Hepatocyte (in vitro differentiated cells): ENCODE results near the gene CMIP. TPM values are rescaled to one million over a fixed set of nuclear protein-coding genes. Genes with fewer than 3 reads are reported as not detected.

Experiments used
- DNase-seq: peaks from one replicate; pipeline ENCODE4 v3.0.0-alpha.2; 2016; ENCODE audit warnings: low spot score
- H2AFZ ChIP-seq: fragments of 200-600 bp; sonication (generic); 2 replicates; pipeline ENCODE4 v1.6.0; 2016; ENCODE audit warnings: antibody characterized with exemption, mild to moderate bottlenecking
- H3K27ac ChIP-seq: fragments of 200-600 bp; sonication (generic); 2 replicates; pipeline ENCODE4 v1.5.1; 2016; ENCODE audit warnings: mild to moderate bottlenecking
- H3K27me3 ChIP-seq: fragments of 200-600 bp; sonication (generic); 2 replicates; pipeline ENCODE4 v1.6.1; 2016
- H3K36me3 ChIP-seq: fragments of 200-600 bp; sonication (generic); replicated peaks from 2 replicates; pipeline ENCODE4 v1.5.1; 2016; ENCODE audit warnings: low read depth; ENCODE audit not compliant: insufficient read depth
- H3K4me1 ChIP-seq: fragments of 200-600 bp; sonication (generic); 2 replicates; pipeline ENCODE4 v1.5.1; 2016; ENCODE audit warnings: mild to moderate bottlenecking, moderate library complexity; ENCODE audit not compliant: insufficient read depth
- H3K4me2 ChIP-seq: fragments of 200-600 bp; sonication (generic); 2 replicates; pipeline ENCODE4 v1.6.0; 2016
- H3K4me3 ChIP-seq: fragments of 200-600 bp; sonication (generic); 2 replicates; pipeline ENCODE4 v1.5.1; 2016; ENCODE audit warnings: mild to moderate bottlenecking
- H3K79me2 ChIP-seq: fragments of 200-600 bp; sonication (generic); 2 replicates; pipeline ENCODE4 v1.6.0; 2017; ENCODE audit warnings: mild to moderate bottlenecking
- H3K9me2 ChIP-seq: fragments of 200-600 bp; sonication (generic); replicated peaks from 2 replicates; pipeline ENCODE4 v1.6.0; 2017; ENCODE audit warnings: mild to moderate bottlenecking; ENCODE audit not compliant: insufficient read depth
- H3K9me3 ChIP-seq: fragments of 200-600 bp; sonication (generic); 2 replicates; pipeline ENCODE4 v1.5.1; 2016; ENCODE audit warnings: low read depth, mild to moderate bottlenecking
- H4K20me1 ChIP-seq: fragments of 200-600 bp; sonication (generic); 2 replicates; pipeline ENCODE4 v1.6.0; 2016; ENCODE audit warnings: mild to moderate bottlenecking; ENCODE audit not compliant: insufficient read depth, poor library complexity, severe bottlenecking
- EZH2 ChIP-seq: fragments of 200-600 bp; sonication (generic); IDR thresholded peaks from 2 replicates; pipeline ENCODE4 v1.6.1; 2016; ENCODE audit warnings: antibody characterized with exemption, mild to moderate bottlenecking, borderline replicate concordance
- EZH2phosphoT487 ChIP-seq: fragments of 200-600 bp; sonication (generic); IDR thresholded peaks from one replicate; pipeline ENCODE4 v1.6.1; 2018; ENCODE audit warnings: antibody characterized with exemption, mild to moderate bottlenecking, low read depth, moderate library complexity; ENCODE audit not compliant: unreplicated experiment, severe bottlenecking
- WGBS: methylation state at CpG from one replicate; pipeline ENCODE4 v1.1.6; 2016; ENCODE audit warnings: low lambda C conversion rate; ENCODE audit errors: missing lambda C conversion rate; 5-methylcytosine and 5-hydroxymethylcytosine counted together
- polyA plus RNA-seq: library from polyadenylated mRNA; unstranded; fragments of >200 nt; fragmentation: Nextera tagmentation; extraction: Ambion mirVana; gene quantifications from 2 replicates; pipeline ENCODE4 v1.2.1, GENCODE V29; 2016
- total RNA-seq: library from RNA; depleted of rRNA; stranded (reverse); fragments of >200 nt; gene quantifications from 2 replicates; pipeline ENCODE4 v1.2.3, GENCODE V29; 2014
- TF ChIP-seq, protein P1 (sequence below): fragments of 200-600 bp; sonication (generic); IDR thresholded peaks from 2 replicates; pipeline ENCODE4 v1.5.1; 2016; ENCODE audit warnings: antibody characterized with exemption, mild to moderate bottlenecking; ENCODE audit not compliant: poor library complexity

CMIP gene
- total and polyA plus RNA-seq, 2 experiments from 2014 or later: 5.8 to 17.8 TPM

DNA sequence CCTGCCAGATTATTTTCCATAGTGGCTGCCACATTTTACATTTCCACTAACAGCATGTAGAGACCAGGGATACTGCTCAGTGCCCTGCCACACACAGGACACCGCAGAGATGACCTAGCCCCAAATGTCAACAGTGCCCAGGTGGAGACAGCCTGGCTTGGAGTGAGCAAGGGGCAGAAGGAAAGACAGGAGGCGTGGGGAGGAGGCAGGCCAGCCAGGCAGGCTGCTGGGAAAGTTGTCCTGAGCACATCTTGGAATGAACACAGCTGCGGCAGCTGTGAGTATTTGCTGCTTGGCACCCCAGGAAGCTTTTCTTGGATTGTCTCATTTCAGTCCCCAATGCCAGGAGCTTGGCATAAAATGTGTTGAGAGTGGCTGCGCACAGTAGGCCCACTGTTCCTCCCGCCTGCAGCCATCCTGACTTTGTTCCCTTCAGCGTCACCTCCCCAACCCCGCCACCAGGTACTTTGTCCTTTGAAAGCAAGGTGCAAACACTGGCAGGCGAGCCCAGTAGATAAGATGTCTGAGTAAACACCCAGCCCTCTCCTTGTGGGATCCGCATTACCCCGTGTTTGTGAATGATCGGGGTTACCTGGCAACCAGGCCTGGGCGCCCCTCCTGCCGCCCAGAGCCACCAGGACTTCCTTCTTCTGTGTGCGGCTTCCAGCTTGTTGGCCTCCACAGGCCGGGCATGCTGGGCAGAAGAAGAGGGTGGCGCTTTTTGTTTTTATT lies 114.0 kb downstream of the CMIP start:
- peaks cover 19% of the 10 kb centered on the region for H3K4me1 ChIP-seq
- H3K27me3 ChIP-seq: no peaks in the 10 kb centered on the region
- TF ChIP-seq EZH2phosphoT487 (no peak), EZH2 (no peak)
- TF ChIP-seq, protein P1, sequence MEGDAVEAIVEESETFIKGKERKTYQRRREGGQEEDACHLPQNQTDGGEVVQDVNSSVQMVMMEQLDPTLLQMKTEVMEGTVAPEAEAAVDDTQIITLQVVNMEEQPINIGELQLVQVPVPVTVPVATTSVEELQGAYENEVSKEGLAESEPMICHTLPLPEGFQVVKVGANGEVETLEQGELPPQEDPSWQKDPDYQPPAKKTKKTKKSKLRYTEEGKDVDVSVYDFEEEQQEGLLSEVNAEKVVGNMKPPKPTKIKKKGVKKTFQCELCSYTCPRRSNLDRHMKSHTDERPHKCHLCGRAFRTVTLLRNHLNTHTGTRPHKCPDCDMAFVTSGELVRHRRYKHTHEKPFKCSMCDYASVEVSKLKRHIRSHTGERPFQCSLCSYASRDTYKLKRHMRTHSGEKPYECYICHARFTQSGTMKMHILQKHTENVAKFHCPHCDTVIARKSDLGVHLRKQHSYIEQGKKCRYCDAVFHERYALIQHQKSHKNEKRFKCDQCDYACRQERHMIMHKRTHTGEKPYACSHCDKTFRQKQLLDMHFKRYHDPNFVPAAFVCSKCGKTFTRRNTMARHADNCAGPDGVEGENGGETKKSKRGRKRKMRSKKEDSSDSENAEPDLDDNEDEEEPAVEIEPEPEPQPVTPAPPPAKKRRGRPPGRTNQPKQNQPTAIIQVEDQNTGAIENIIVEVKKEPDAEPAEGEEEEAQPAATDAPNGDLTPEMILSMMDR: no peak
- no peak overlapping the region for H3K4me3 ChIP-seq
- no peaks in the 10 kb centered on the region for H3K36me3 ChIP-seq
- H3K27ac ChIP-seq: peak overlapping the region; percentile 80
- H2AFZ ChIP-seq: no peak overlapping the region
- H3K9me3 ChIP-seq: no peaks in the 10 kb centered on the region
- WGBS: 52% methylated on average over 16 of the region's 16 CpGs
- H4K20me1 ChIP-seq: peaks cover 9% of the 10 kb centered on the region
- no peaks in the 10 kb centered on the region for H3K9me2 ChIP-seq
- peak; percentile 90 for DNase-seq
- H3K79me2 ChIP-seq: peaks cover 87% of the 10 kb centered on the region
- peak overlapping the region; percentile 49 for H3K4me2 ChIP-seq

DNA sequence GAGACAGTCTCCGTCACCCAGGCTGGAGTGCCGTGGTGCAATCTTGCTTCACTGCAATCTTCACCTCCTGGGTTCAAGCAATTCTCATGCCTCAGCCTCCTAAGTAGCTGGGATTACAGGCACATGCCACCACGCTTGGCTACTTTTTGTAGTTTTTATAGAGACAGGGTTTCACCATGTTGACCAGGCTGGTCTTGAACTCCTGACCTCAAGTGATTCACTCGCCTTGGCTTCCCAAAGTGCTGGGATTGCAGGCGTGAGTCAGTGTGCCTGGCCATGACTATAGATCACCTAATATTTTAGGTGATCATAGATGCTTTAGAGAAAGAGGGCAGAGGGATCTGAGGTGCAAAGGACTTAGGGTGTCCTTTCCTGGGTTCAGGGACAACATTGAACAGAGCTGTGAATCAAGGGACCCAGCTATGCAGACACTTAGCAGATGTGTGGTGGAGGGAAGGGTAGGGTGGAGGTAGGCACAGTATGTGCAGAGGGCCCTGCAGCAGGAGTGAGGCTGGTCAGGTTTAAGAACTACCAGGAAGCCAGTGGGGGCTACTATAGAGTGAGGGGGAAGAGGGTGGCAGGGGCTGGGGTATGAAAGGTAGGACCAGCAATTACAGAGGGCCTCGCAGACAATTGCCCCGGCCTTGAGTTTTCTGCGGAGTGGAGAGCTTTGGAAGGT lies 116.5 kb downstream of the CMIP start:
- H3K4me1 ChIP-seq: peaks cover 17% of the 10 kb centered on the region
- TF ChIP-seq EZH2: no peak
- TF ChIP-seq EZH2phosphoT487: no peak
- TF ChIP-seq, protein P1: no peak
- no peak for DNase-seq
- H3K4me3 ChIP-seq: no peak overlapping the region
- H3K27ac ChIP-seq: no peak overlapping the region
- no peaks in the 10 kb centered on the region for H3K36me3 ChIP-seq
- peaks cover 86% of the 10 kb centered on the region for H3K79me2 ChIP-seq
- H3K27me3 ChIP-seq: no peaks in the 10 kb centered on the region
- 81% methylated on average over 8 of the region's 8 CpGs for WGBS
- H4K20me1 ChIP-seq: peaks cover 21% of the 10 kb centered on the region
- no peaks in the 10 kb centered on the region for H3K9me2 ChIP-seq
- H3K9me3 ChIP-seq: no peaks in the 10 kb centered on the region
- H3K4me2 ChIP-seq: no peak overlapping the region
- H2AFZ ChIP-seq: no peak overlapping the region

DNA sequence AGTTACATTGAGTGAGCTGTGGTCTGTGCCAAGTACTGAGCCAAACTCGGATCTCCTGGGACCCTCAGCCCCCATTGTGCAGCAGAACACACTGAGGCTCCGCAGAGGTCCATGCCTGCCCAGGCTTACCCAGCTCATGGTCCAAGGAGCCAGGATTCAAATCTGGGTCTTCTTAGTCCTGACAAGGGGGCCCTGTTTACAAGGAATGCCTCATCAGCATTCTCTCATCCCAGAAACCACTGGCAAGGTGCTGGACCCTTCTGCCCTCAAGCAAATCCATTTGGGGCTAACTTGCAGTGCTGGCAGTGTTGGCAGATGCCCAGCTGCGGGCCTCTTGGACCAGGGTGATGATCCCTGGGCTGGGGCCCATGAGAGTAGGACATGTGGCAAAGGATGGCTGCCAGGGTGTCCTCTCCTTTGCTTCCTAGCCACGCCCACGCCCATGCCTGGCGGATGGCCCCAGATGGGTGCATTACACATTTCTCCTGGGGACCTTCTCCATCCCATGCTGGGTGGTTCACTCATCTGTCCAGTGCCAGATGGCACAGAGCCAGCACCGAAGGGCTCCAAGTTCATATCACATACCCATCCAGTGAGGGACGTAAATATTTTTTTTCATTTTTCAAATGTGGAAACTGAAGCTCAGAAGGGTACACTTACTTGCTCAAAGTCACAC lies 117.7 kb downstream of the CMIP start:
- Histone ChIP-seq H3K27ac (no peak overlapping the region), H3K9me2 (no peaks in the 10 kb centered on the region), H3K79me2 (peaks cover 85% of the 10 kb centered on the region), H3K4me2 (no peak overlapping the region), H4K20me1 (peaks cover 24% of the 10 kb centered on the region), H3K36me3 (no peaks in the 10 kb centered on the region), H3K4me1 (peaks cover 17% of the 10 kb centered on the region), H3K4me3 (no peak overlapping the region), H3K27me3 (no peaks in the 10 kb centered on the region), H3K9me3 (no peaks in the 10 kb centered on the region), H2AFZ (no peak overlapping the region)
- 95% methylated on average over 8 of the region's 8 CpGs for WGBS
- no peak for DNase-seq
- no peak for TF ChIP-seq EZH2phosphoT487
- TF ChIP-seq, protein P1: no peak
- no peak for TF ChIP-seq EZH2
